SU-DHL-6 (cell line): Measurements from ENCODE around the gene FARS2.

Source experiments
- EZH2phosphoT487 ChIP-seq: fragments of 200-600 bp; sonication (generic), shearing (Covaris generic); conservative IDR thresholded peaks from 2 replicates; pipeline ENCODE4 v1.6.1; 2018; ENCODE audit warnings: mild to moderate bottlenecking, antibody characterized with exemption, low read length, moderate library complexity, mixed read lengths
- TF ChIP-seq, protein P1 (sequence below): fragments of 200-600 bp; sonication (generic); IDR thresholded peaks from one replicate; pipeline ENCODE4 v1.5.1; 2017; ENCODE audit warnings: antibody characterized with exemption, mild to moderate bottlenecking, low read length, moderate library complexity; ENCODE audit not compliant: insufficient read depth, poor library complexity, severe bottlenecking

DNA sequence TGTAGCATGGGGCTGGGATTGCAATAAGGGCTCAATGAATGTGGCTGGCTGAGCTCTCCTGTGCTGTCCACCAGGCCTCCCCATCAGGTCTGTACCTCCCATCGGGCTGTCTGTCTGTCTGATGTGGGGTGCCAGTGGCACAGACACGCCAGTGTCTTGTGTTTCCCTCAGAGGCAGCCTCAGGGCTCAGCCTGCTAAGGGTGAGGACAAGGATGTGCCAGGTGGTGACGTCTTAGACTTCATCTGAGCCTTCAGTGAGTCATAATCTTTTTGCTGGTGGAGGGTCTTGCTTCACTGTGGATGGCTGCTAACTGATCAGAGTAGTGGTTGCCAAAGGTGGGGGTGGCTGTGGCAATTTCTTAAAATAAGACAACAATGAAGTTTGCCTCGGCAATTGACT, 550.7 kb downstream of the FARS2 start:
- TF ChIP-seq, protein P1, sequence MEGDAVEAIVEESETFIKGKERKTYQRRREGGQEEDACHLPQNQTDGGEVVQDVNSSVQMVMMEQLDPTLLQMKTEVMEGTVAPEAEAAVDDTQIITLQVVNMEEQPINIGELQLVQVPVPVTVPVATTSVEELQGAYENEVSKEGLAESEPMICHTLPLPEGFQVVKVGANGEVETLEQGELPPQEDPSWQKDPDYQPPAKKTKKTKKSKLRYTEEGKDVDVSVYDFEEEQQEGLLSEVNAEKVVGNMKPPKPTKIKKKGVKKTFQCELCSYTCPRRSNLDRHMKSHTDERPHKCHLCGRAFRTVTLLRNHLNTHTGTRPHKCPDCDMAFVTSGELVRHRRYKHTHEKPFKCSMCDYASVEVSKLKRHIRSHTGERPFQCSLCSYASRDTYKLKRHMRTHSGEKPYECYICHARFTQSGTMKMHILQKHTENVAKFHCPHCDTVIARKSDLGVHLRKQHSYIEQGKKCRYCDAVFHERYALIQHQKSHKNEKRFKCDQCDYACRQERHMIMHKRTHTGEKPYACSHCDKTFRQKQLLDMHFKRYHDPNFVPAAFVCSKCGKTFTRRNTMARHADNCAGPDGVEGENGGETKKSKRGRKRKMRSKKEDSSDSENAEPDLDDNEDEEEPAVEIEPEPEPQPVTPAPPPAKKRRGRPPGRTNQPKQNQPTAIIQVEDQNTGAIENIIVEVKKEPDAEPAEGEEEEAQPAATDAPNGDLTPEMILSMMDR, result no peak
- TF ChIP-seq EZH2phosphoT487, result no peak
